GM12801 (cell line): Measurements from ENCODE around the gene PNMA6E.

ENCODE experiments used
- CTCF ChIP-seq: IDR thresholded peaks from one replicate; pipeline ENCODE4 v1.5.1; 2011; ENCODE audit warnings: control low read depth; ENCODE audit not compliant: insufficient read length; ENCODE audit errors: extremely low read depth

Gene PNMA6E

GRCh38 chrX:153446950-153447580, 45.9 kb upstream of the PNMA6E start:
- TF ChIP-seq CTCF = no peak

- no peak for TF ChIP-seq CTCF
Observed at GRCh38 chrX:153446636-153446936, 45.4 kb upstream of the PNMA6E start.

- no peak for TF ChIP-seq CTCF
Observed at GRCh38 chrX:153445856-153446635, 44.9 kb upstream of the PNMA6E start, which contains the start of gene TREX2. Gene TREX2, minus strand, starts transcription at chrX:153446056. Its CDS starts 626 bp downstream, at chrX:153445430.

- TF ChIP-seq CTCF = no peak
Observed at GRCh38 chrX:153445106-153445855, 44.1 kb upstream of the PNMA6E start.

- no peak for TF ChIP-seq CTCF
Observed at GRCh38 chrX:153444333-153445011, 43.3 kb upstream of the PNMA6E start.

GRCh38 chrX:153443476-153444332, 42.6 kb upstream of the PNMA6E start:
- TF ChIP-seq CTCF = no peak
